Testis (tissue), 3 donors: ENCODE results near the gene TBCA. TPM values are rescaled to one million over a fixed set of nuclear protein-coding genes. Genes with fewer than 3 reads are reported as not detected.

ENCODE experiments used
- DNase-seq: peaks from one replicate; pipeline ENCODE4 v3.0.0-alpha.2; 2019
- H3K27ac ChIP-seq, 2 donors: fragments of 200-600 bp; sonication (generic); one replicate each; pipeline ENCODE4 v1.5.1; 2019
- H3K27me3 ChIP-seq: fragments of 200-600 bp; sonication (generic); one replicate; pipeline ENCODE4 v1.5.1; 2019
- H3K36me3 ChIP-seq: fragments of 200-600 bp; sonication (generic); one replicate; pipeline ENCODE4 v1.5.1; 2017; ENCODE audit warnings: low read depth; ENCODE audit errors: missing control alignments
- H3K4me1 ChIP-seq: fragments of 200-600 bp; sonication (generic); one replicate; pipeline ENCODE4 v1.5.1; 2019
- H3K4me3 ChIP-seq, 2 donors: fragments of 200-600 bp; sonication (generic); one replicate each; pipeline ENCODE4 v1.5.1; 2017 to 2019
- H3K9me3 ChIP-seq: fragments of 200-600 bp; sonication (generic); one replicate; pipeline ENCODE4 v1.5.1; 2017
- POLR2A ChIP-seq: fragments of 450-650 bp; IDR thresholded peaks from one replicate; pipeline ENCODE4 v1.6.1; 2017; ENCODE audit warnings: antibody characterized with exemption, mild to moderate bottlenecking, moderate library complexity
- WGBS, 2 donors: methylation state at CpG; one replicate each; pipeline ENCODE4 v1.1.5; 2018; 5-methylcytosine and 5-hydroxymethylcytosine counted together
- intact Hi-C: fragments of 100-400 bp; cut with DNase I; formaldehyde crosslinking; loops from one replicate; pipeline ENCODE4 v1.15.1; 2023; ENCODE audit warnings: low total_unique reads
- polyA plus RNA-seq: library from polyadenylated mRNA; stranded (reverse); fragments of 350-450 nt; fragmentation: Illumina TruSeq; extraction: RNeasy Lipid Tissue Mini Kit (QIAGEN cat#74804); gene quantifications from one replicate; pipeline ENCODE4 v1.2.3, GENCODE V29; 2014; ENCODE audit warnings: low read depth, low replicate concordance; ENCODE audit not compliant: insufficient read depth
- total RNA-seq, 2 donors: library from RNA; depleted of rRNA; stranded (reverse); fragments of >200 nt; gene quantifications; one replicate each; pipeline ENCODE4 v1.2.3, GENCODE V29; 2016
- TF ChIP-seq, protein P1 (sequence below), 3 experiments: fragments of 450-650 bp in 2 of 3; fragments of 200-600 bp in 1 of 3; sonication (generic) in 1 of 3; IDR thresholded peaks; one replicate each; pipeline ENCODE4 v1.5.1; 2016 to 2019; ENCODE audit warnings: antibody characterized with exemption in 3 of 3, mild to moderate bottlenecking in 2 of 3, moderate library complexity in 1 of 3

Gene TBCA
- total and polyA plus RNA-seq, 3 donors from 2014 or later = 116 to 187 (median 123) TPM

DNA sequence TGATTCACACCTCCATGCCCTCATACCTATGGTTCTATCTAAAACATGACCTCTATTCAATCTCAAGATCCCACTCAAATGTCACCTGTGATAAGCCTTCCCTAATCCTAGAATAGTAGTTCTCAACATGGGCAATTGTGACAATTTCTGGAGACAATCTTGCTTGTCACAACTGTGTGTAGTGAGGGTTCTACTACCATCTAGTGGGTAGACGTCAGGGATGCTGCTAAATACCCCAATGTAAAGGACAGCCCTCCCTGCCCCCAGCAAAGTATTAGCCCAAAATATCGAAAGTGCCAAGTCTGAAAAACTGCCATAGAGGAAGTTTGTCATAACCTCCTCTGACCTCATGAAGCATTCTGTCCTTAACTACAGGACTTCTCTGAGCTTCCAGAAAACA, 32.0 kb downstream of the TBCA start:
- intact Hi-C loops = no loop called here
- no peak for DNase-seq
- H3K27me3 ChIP-seq = no peaks in the 10 kb centered on the region
- TF ChIP-seq, protein P1, sequence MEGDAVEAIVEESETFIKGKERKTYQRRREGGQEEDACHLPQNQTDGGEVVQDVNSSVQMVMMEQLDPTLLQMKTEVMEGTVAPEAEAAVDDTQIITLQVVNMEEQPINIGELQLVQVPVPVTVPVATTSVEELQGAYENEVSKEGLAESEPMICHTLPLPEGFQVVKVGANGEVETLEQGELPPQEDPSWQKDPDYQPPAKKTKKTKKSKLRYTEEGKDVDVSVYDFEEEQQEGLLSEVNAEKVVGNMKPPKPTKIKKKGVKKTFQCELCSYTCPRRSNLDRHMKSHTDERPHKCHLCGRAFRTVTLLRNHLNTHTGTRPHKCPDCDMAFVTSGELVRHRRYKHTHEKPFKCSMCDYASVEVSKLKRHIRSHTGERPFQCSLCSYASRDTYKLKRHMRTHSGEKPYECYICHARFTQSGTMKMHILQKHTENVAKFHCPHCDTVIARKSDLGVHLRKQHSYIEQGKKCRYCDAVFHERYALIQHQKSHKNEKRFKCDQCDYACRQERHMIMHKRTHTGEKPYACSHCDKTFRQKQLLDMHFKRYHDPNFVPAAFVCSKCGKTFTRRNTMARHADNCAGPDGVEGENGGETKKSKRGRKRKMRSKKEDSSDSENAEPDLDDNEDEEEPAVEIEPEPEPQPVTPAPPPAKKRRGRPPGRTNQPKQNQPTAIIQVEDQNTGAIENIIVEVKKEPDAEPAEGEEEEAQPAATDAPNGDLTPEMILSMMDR (IDR thresholded peaks at IDR 0.05) = no peak
- TF ChIP-seq POLR2A = no peak
- H3K27ac ChIP-seq = no peak overlapping the region
- H3K9me3 ChIP-seq = no peaks in the 10 kb centered on the region
- H3K4me3 ChIP-seq = no peak overlapping the region
- WGBS, 2 donors = 61 to 79% methylated on average over 2 of the region's 2 CpGs
- no peaks in the 10 kb centered on the region for H3K36me3 ChIP-seq
- H3K4me1 ChIP-seq = peaks cover 5% of the 10 kb centered on the region

GRCh38 chr5:77743181-77743580, 33.0 kb downstream of the TBCA start:
- no peaks in the 10 kb centered on the region for H3K36me3 ChIP-seq
- TF ChIP-seq, protein P1 (IDR thresholded peaks at IDR 0.05) = no peak
- no peak for TF ChIP-seq POLR2A
- no peak for DNase-seq
- WGBS, 2 donors = 77% methylated on average over 3 of the region's 3 CpGs
- H3K27ac ChIP-seq = no peak overlapping the region
- no peaks in the 10 kb centered on the region for H3K27me3 ChIP-seq
- H3K4me1 ChIP-seq = peaks cover 5% of the 10 kb centered on the region
- intact Hi-C loops = no loop called here
- no peaks in the 10 kb centered on the region for H3K9me3 ChIP-seq
- H3K4me3 ChIP-seq = no peak overlapping the region

GRCh38 chr5:77741608-77742007, 34.5 kb downstream of the TBCA start:
- Histone ChIP-seq H3K9me3 (no peaks in the 10 kb centered on the region), H3K4me3 (no peak overlapping the region), H3K4me1 (no peaks in the 10 kb centered on the region), H3K27me3 (no peaks in the 10 kb centered on the region), H3K36me3 (no peaks in the 10 kb centered on the region), H3K27ac (no peak overlapping the region)
- 83 to 90% methylated on average over 3 of the region's 3 CpGs for WGBS, 2 donors
- no peak for DNase-seq
- TF ChIP-seq, protein P1 (IDR thresholded peaks at IDR 0.05) = no peak
- no peak for TF ChIP-seq POLR2A
- intact Hi-C loops = no loop called here

- 91 to 92% methylated on average over 2 of the region's 2 CpGs for WGBS, 2 donors
- no peak overlapping the region for H3K4me3 ChIP-seq
- intact Hi-C loops = no loop called here
Observed at GRCh38 chr5:77734885-77735284, 41.3 kb downstream of the TBCA start.

GRCh38 chr5:77733130-77733529, 43.0 kb downstream of the TBCA start:
- WGBS, 2 donors = 69 to 86% methylated on average over 3 of the region's 3 CpGs
- Histone ChIP-seq H3K9me3 (no peaks in the 10 kb centered on the region), H3K4me3 (no peak overlapping the region), H3K36me3 (no peaks in the 10 kb centered on the region), H3K27ac (no peak overlapping the region), H3K27me3 (no peaks in the 10 kb centered on the region), H3K4me1 (peaks cover 4% of the 10 kb centered on the region)
- TF ChIP-seq, protein P1 (IDR thresholded peaks at IDR 0.05) = no peak
- TF ChIP-seq POLR2A = no peak
- intact Hi-C loops = no loop called here
- DNase-seq = no peak

More at GRCh38 chr5:77734885-77735284, 41.3 kb downstream of the TBCA start:
- H3K36me3 ChIP-seq = no peaks in the 10 kb centered on the region
- no peak overlapping the region for H3K27ac ChIP-seq
- no peaks in the 10 kb centered on the region for H3K4me1 ChIP-seq
- H3K9me3 ChIP-seq = no peaks in the 10 kb centered on the region
- H3K27me3 ChIP-seq = no peaks in the 10 kb centered on the region
- TF ChIP-seq, protein P1 (IDR thresholded peaks at IDR 0.05) = no peak
- TF ChIP-seq POLR2A = no peak
- no peak for DNase-seq
